Right kidney (tissue), 9 donors: ENCODE measurements around the gene RPS27.

Source experiments
- DNase-seq: peaks from one replicate; pipeline ENCODE4 v3.0.0-alpha.2; 2016
- long read RNA-seq, 8 donors: transcript quantifications; one replicate each; lab custom pipeline, GENCODE V29; 2026

Gene RPS27
- long read RNA-seq, donor 1, transcript RPS27-203 (3 exons, 496 nt): minor isoform, 15 of 804 reads
- long read RNA-seq, donor 1, transcript RPS27-201 (4 exons, 359 nt): major isoform, 656 of 804 reads
- long read RNA-seq, donor 1, transcript RPS27-204 (4 exons, 573 nt): minor isoform, 40 of 804 reads
- long read RNA-seq, donor 1, transcript RPS27-202 (2 exons, 625 nt): minor isoform, 30 of 804 reads
- long read RNA-seq, donor 1, partial matches to known transcripts: 52 of 804 reads
- long read RNA-seq, donor 1, other reads (novel, unspliced or antisense): 7 of 804 reads
- long read RNA-seq, donor 2, transcript RPS27-201 (4 exons, 359 nt): major isoform, 408 of 529 reads
- long read RNA-seq, donor 2, transcript RPS27-204 (4 exons, 573 nt): minor isoform, 18 of 529 reads
- long read RNA-seq, donor 2, transcript RPS27-202 (2 exons, 625 nt): minor isoform, 12 of 529 reads
- long read RNA-seq, donor 2, transcript RPS27-203 (3 exons, 496 nt): minor isoform, 31 of 529 reads
- long read RNA-seq, donor 2, partial matches to known transcripts: 52 of 529 reads
- long read RNA-seq, donor 2, other reads (novel, unspliced or antisense): 5 of 529 reads
- long read RNA-seq, donor 3, transcript RPS27-204 (4 exons, 573 nt): minor isoform, 7 of 180 reads
- long read RNA-seq, donor 3, transcript RPS27-201 (4 exons, 359 nt): major isoform, 154 of 180 reads
- long read RNA-seq, donor 3, partial matches to known transcripts: 10 of 180 reads
- long read RNA-seq, donor 3, other reads (novel, unspliced or antisense): 0 of 180 reads
- long read RNA-seq, donor 4, transcript RPS27-202 (2 exons, 625 nt): minor isoform, 6 of 277 reads
- long read RNA-seq, donor 4, transcript RPS27-203 (3 exons, 496 nt): minor isoform, 8 of 277 reads
- long read RNA-seq, donor 4, transcript RPS27-201 (4 exons, 359 nt): major isoform, 222 of 277 reads
- long read RNA-seq, donor 4, transcript RPS27-204 (4 exons, 573 nt): minor isoform, 24 of 277 reads
- long read RNA-seq, donor 4, partial matches to known transcripts: 14 of 277 reads
- long read RNA-seq, donor 4, other reads (novel, unspliced or antisense): 0 of 277 reads
- long read RNA-seq, donor 5, transcript RPS27-205 (5 exons, 467 nt): minor isoform, 8 of 489 reads
- long read RNA-seq, donor 5, transcript RPS27-201 (4 exons, 359 nt): major isoform, 417 of 489 reads
- long read RNA-seq, donor 5, transcript RPS27-204 (4 exons, 573 nt): minor isoform, 32 of 489 reads
- long read RNA-seq, donor 5, transcript RPS27-203 (3 exons, 496 nt): minor isoform, 12 of 489 reads
- long read RNA-seq, donor 5, partial matches to known transcripts: 18 of 489 reads
- long read RNA-seq, donor 5, other reads (novel, unspliced or antisense): 0 of 489 reads
- long read RNA-seq, donor 6, transcript RPS27-203 (3 exons, 496 nt): minor isoform, 28 of 242 reads
- long read RNA-seq, donor 6, transcript RPS27-204 (4 exons, 573 nt): minor isoform, 14 of 242 reads
- long read RNA-seq, donor 6, transcript RPS27-201 (4 exons, 359 nt): major isoform, 174 of 242 reads
- long read RNA-seq, donor 6, partial matches to known transcripts: 19 of 242 reads
- long read RNA-seq, donor 6, other reads (novel, unspliced or antisense): 0 of 242 reads
- long read RNA-seq, donor 7, transcript RPS27-201 (4 exons, 359 nt): major isoform, 364 of 488 reads
- long read RNA-seq, donor 7, transcript RPS27-202 (2 exons, 625 nt): minor isoform, 6 of 488 reads
- long read RNA-seq, donor 7, transcript RPS27-203 (3 exons, 496 nt): minor isoform, 36 of 488 reads
- long read RNA-seq, donor 7, transcript RPS27-204 (4 exons, 573 nt): minor isoform, 39 of 488 reads
- long read RNA-seq, donor 7, partial matches to known transcripts: 39 of 488 reads
- long read RNA-seq, donor 7, other reads (novel, unspliced or antisense): 0 of 488 reads
- long read RNA-seq, donor 8, transcript RPS27-204 (4 exons, 573 nt): minor isoform, 20 of 381 reads
- long read RNA-seq, donor 8, transcript RPS27-201 (4 exons, 359 nt): major isoform, 322 of 381 reads
- long read RNA-seq, donor 8, transcript RPS27-203 (3 exons, 496 nt): minor isoform, 14 of 381 reads
- long read RNA-seq, donor 8, transcript RPS27-202 (2 exons, 625 nt): minor isoform, 5 of 381 reads
- long read RNA-seq, donor 8, partial matches to known transcripts: 14 of 381 reads
- long read RNA-seq, donor 8, other reads (novel, unspliced or antisense): 5 of 381 reads

DNA sequence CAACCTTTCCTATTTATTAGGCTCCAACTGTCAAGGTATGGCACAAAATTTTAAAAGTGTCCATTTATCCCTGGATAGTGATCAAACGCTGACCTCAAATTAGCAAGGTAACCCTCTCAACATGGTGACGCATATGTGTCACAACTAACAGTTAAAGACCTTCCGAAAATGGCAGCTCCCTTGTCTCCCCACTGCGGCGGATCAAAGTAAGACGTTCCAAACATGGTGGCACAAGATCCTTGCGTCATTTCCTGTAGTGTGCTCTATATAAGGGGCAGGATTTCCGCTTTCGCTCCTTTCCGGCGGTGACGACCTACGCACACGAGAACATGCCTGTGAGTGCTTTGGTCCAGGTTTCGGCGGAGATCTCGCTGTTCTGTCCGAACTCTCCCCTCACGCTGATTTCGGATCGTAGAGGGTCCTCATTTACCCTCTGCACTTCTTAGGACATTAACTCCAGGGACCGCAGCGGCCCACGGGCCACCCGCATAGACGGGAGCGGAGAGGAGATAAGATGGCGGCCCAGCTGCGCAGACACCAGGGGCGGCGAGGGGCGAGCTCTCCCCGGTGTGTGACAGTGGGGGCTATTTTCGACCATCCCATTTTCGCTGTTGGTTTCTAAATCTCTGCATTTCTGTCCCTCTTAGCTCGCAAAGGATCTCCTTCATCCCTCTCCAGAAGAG lies at the start of gene RPS27:
TSS of gene RPS27 (plus strand) at position 295 of the 683 bp plus-strand sequence. CDS start at position 330, 35 bp downstream.
- DNase-seq: peak; percentile 98

DNA sequence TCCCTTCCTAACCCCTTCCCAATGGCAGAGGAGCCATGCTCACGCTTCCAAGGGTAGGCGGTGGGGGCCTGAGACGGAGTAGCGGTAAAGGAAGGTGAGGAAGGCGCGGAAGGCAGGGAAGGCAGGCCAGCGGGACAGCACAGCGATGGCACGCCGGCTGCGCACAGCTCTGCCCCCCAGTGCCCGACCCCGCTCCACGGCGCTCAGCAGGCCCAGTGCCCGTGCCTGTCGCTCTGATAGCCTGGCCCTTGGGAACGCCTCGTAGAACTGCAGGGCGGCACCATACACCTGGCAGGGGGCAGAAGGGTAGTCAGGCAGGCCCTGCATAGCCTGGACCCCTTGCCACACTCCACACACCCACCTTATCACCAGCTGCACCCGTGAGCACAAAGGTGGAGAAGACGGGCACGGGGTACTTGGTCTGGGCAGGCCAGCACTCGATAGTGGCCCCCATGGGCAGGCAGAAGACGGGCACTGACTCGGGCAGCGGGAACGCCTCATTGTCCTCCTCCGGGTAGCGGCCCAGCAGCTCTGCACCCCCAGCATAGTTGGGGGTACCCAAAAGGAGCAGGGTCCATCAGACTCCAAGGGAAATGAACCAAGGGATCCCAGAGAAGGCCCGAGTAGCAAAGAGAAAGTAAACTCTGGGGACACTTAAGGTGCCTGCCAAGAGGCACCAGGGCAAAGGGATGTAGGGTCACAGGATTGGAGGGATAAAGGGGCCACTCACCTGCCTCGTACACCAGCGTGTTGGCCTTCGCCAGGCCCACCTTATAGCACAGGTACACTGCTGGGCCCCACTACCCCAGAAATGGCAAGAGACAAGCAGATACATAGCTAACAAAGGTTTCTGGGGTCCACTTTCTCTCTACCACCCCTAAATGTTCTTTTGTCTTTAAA lies 48.5 kb upstream of the RPS27 start:
- DNase-seq: no peak

GRCh38 chr1:153942766-153943549 lies 47.6 kb upstream of the RPS27 start:
- no peak for DNase-seq

- no peak for DNase-seq
Measured at GRCh38 chr1:153944005-153944826, 46.3 kb upstream of the RPS27 start.

DNA sequence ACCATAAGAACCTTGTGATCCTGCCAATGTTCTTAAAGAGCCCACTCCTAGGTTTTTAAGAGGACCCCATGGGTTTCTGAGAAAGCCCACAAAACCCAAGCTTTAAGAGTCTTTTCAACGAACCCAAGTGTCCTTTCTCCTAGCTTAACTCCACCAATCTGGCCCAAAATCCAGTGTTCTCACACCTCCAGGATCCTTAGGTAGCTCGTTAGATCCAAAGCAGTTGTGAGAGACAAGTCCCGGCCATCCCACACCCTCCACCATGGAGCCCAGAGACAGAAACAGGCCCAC lies 45.8 kb upstream of the RPS27 start:
- no peak for DNase-seq

GRCh38 chr1:153945131-153945794 lies 45.3 kb upstream of the RPS27 start:
- no peak for DNase-seq

GRCh38 chr1:153945795-153946621 lies 44.6 kb upstream of the RPS27 start:
- DNase-seq: peak; percentile 84

DNA sequence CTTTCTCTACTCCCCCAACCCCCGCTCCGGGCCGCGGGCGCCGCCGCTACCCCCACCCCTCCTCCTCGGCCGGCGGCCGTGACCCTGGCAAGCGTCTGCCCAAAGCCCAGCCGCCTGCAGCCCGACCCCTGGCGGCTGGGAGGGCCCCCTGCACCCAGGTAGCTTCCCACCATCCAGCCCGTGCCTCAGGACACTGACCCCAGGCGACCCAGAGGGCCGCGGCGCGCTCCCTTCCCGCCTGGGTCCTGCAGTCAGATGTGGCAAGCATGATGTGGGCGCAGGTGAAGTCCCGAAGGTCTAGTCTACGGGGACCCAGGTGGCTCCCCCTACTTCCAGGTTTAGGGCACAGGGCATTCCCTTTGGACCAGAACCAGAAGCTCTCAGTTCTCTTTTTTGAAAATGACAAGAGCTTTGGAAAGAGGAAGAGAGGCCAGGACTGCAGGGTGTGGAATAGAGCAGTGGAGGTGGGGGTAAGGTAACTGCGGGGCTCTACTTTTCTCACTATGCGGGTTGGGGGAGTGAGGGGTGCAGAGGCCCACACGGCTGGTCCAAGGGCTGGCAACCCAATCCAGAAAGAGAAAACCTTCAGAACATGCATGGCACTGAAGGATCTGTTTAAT lies 43.8 kb upstream of the RPS27 start, which contains the start of gene DENND4B:
TSS of gene DENND4B (minus strand) at position 97 of the 620 bp plus-strand sequence. CDS start 2,344 bp downstream, outside the sequence.
- DNase-seq: no peak

GRCh38 chr1:153951183-153951582 lies 39.4 kb upstream of the RPS27 start:
- no peak for DNase-seq

GRCh38 chr1:153951801-153952200 lies 38.8 kb upstream of the RPS27 start:
- no peak for DNase-seq

- DNase-seq: no peak
Measured at GRCh38 chr1:153953859-153954365, 36.6 kb upstream of the RPS27 start.

- no peak for DNase-seq
Measured at GRCh38 chr1:153954826-153955225, 35.7 kb upstream of the RPS27 start.

DNA sequence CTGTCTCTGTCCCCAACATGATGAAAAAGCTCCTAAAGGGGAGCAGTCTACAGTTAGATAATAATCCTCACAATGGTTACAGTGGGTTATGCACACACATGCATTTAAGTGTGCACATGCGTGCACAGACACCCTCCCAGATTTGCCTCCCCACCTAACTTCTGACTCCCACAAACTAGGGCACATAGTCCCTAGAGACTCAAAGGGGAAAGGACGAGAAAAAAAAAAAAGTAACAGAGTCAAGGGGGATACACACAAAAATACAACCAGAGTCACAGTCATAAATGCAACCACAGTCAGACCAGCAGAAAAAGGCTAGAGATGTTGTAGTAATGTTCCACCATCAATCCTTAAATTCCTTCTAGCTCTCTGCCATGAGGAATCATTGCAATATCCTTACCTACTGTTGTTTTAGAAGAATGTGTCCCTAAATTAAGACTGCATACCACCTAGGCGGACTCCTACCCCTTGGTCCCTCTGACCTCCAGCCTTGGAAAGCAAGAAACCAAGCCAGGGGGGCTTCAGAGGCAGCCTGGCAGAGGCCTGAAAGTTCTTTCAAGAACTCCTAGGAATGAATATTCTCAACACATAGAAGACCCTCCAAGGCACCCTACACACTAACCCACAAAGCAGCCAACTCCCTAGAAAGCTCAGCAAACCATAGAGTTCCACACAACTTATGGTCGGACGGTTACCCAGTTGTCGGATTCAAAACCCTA lies 33.4 kb upstream of the RPS27 start:
- no peak for DNase-seq

GRCh38 chr1:153957744-153958110 lies 32.8 kb upstream of the RPS27 start:
- DNase-seq: no peak
